ENCODE data around the gene EID1.

EID1 gene

DNA sequence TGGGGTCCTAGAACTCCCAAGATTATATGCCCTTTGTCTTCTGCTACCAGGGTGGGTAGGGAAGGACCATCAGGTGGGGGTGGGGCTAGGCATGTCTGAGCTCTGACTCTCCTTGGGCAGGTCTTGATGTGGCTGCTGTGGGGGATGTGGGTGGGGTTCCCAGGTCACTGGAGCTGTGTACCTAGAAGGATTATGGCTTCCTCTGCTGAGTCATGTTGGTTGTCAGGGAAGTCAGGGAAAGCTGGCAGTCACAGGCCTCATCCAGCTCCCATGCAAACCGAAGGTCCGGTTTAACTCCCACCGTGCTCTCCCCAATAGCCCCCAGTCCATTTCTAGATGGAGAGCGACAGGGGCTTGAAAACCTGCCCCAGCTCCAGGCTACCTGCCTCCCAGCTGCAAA lies 35.2 kb downstream of the EID1 start:
- DNase-seq, result no peak

DNA sequence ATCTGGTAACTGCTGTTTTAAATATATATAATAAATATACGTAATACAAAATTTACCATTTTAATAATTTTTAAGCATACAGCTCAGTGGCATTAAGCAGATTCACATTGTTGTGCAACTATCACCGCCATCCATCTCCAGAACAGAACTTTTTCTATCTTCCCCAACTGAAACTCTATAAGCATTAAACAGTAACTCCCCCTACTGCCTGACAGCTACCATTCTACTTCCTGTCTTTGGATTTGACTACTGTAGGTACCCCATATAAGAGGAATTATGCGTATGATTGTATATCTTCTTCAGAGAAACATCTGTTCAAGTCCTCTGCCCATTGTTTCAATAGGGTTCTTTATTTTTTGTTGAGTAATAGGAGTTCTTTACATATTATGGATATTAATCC lies 36.8 kb downstream of the EID1 start:
- DNase-seq, result no peak

DNA sequence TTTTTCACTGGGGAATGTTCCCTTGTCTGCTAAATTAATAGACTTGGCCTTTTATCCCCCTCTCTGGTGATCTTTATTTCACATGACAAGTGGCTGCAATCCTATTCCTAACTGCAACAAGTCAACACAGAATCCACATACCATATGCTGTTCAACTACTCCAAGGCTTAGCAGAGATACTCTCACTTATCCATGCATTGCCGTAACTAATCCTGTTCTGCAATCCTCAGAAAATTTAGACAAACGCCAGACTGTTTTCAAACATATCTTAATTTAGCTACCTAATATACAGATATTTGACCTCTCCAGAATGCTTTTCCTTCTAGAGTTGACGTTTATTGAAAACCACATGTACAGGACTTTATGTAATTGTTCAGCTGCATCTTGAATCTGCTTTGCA lies 37.9 kb downstream of the EID1 start:
- DNase-seq, result no peak

DNA sequence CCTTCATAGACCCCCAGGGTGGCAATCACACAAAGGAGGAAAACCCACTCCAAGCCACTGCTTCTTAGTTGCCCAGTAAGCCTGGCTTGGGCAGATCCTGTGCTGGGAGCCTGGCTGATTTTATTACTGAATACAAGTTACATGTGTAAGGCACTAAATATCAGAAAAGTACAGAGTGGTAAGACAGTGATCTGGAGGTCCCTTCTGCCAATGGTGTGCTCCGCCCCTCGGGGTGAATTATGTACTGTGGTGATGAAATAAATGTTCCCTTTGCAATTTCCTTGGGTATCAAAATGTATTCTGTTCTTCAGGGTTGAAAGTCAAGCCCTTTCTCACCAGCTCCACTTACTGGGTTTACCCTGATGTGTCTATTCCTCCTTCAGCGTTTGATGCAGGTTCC lies 38.8 kb downstream of the EID1 start:
- DNase-seq, result no peak

DNA sequence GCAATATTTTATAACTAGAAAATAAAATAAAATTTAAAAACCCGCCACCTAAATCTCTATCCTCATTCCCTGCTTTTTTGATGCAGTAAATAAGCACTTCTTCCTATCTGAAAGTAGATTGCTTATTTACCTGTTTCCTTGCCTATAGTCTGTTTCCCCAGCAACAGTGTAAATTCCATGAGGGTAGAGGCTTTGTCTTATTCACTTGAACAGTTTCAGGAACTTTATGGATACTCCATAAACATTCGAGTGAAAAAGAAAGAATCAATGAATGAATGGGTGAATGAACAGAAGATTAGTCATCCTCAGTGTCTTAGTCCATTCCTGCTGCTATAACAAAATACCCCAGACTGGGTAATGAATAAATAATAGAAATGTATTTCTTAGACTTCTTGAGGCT lies 44.1 kb downstream of the EID1 start:
- DNase-seq, result no peak

DNA sequence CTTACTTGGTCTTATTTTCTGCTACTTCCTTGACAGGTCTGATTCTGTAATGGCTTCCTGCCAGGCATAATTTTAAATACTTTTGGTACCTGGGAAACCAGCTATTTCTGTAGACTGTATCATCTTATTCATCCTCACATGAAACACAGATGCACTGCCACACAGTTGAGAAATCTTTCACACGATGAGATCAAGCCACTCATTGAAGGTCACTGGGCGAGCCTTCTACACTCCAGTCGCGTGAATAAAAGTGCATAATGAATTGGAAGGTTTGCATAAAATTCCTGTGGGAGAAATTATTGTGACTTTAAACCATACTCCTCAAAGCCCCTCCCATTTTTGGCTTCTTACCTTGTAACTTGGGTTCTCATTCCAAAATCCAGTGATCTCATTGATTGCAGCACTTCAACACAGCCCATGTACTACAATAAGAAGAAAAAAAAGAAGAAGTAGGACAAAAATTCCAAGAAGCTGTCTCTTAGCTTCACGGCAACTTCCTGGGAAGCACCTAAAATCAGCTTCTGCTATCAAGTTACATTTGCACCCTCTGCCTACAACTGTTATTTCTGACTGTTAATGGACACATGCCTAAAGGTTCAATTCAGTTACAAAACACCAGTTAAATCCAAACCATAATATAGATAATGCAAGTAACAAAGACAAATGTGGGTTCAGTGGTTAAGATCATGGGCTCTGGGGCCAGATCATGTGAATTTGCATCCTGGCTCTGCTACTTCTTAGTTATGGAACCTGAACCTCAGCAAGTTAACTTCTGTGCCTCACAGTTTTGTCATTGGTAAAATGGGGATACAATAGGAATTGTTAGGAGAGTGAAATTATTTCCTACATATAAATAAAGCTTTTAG lies 46.8 kb downstream of the EID1 start:
- no peak for DNase-seq

DNA sequence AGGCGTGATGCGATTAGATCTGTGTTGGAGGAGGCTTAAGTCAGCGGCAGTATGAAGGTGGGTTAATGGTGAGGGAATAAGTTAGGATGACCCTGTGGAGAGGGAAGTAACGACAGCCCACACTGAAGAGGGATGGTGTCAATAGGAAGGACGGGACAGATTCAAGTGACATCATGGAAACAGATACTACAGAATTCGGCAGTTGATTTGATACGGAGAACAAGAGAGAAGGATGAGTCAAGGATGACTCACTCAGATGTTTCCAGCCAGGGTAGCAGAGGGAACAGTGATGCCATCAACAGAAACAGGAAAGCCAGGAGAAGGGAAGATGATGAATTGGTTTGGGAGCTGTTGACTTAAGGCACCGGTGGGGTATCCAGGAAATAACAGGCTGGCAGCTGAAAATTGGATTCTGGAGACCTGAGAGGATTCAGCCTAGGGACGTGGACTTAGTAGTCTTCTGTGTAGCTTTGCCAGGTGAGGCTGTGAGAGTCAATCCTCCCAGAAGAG lies 47.8 kb downstream of the EID1 start:
- peak; percentile 94 for DNase-seq

DNA sequence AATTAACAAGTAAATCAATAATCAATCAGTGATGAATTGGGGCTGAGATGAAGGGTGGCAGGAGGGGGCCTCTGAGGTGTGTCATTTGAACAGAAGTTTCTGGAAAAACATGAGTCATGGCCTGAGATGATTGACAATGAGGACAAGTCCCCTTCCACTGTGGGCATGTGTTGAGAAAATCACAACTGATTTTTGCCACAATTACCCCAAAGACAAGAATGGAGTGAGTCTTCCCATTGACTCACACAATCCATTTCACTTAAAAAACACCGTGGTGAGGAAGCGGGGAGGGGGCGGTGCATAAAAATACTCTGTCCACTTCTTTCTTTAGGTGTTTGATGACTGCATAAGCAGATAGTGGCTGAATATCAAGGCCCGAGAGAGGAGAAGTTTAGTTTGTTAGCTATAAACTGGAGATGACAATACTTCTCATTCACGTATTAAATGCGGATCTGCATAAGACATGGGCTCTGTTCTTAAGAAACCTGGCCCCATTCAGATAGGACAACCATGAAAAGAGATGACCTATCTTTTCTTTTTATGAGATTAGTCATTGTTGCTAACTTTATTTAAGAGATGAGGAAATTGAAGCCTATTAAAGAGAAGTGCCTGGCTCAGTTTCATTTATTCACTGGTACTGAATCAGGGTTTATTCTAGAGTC lies 51.1 kb downstream of the EID1 start:
- peak; percentile 33 for DNase-seq

DNA sequence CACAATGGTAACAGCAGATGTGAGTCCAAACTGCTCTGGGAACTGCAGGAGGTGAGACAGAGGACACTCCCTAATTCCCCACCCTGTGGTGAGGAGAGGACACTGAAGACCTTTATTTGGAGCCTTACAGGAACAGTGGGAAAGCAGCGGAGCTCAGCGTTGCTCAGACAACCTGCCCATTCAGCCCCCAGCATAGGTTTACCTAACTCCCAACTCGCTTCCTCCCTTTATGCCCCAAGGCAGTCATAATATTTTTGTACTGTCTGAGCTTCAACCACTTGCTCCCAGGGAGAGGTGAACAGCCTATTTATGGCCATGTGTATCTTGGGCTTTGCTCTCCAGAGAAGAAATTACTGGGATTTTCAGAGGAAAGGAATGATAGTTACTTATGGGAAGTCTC lies 51.7 kb downstream of the EID1 start:
- no peak for DNase-seq

Data from EL (cell line).